Right lobe of liver (tissue), 4 donors: Measurements from ENCODE around the gene ADAMTS6.

ENCODE experiments used
- POLR2A ChIP-seq: fragments of 450-650 bp; IDR thresholded peaks from one replicate; pipeline ENCODE4 v1.6.1; 2017; ENCODE audit warnings: antibody characterized with exemption, mild to moderate bottlenecking
- TF ChIP-seq, protein P1 (sequence below), 4 donors: fragments of 200-600 bp in 3 of 4; fragments of 450-650 bp in 1 of 4; IDR thresholded peaks; one replicate each; pipeline versions ENCODE4 v1.5.1 to v1.8.0; 2016 to 2022; ENCODE audit warnings: antibody characterized with exemption in 4 of 4, mild to moderate bottlenecking in 2 of 4
- donor health status: DM: no; HTN: no; CAD: no.
- donor health status: DM: no; HTN: no; CAD: no.
- donor health status: DM: no; HTN: yes; CAD: no.

GRCh38 chr5:65359569-65359968 lies 122.2 kb downstream of the ADAMTS6 start:
- TF ChIP-seq, protein P1, sequence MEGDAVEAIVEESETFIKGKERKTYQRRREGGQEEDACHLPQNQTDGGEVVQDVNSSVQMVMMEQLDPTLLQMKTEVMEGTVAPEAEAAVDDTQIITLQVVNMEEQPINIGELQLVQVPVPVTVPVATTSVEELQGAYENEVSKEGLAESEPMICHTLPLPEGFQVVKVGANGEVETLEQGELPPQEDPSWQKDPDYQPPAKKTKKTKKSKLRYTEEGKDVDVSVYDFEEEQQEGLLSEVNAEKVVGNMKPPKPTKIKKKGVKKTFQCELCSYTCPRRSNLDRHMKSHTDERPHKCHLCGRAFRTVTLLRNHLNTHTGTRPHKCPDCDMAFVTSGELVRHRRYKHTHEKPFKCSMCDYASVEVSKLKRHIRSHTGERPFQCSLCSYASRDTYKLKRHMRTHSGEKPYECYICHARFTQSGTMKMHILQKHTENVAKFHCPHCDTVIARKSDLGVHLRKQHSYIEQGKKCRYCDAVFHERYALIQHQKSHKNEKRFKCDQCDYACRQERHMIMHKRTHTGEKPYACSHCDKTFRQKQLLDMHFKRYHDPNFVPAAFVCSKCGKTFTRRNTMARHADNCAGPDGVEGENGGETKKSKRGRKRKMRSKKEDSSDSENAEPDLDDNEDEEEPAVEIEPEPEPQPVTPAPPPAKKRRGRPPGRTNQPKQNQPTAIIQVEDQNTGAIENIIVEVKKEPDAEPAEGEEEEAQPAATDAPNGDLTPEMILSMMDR (IDR thresholded peaks at IDR 0.05) = no peak
- no peak for TF ChIP-seq POLR2A
